Gastrocnemius medialis (tissue), 4 donors: Measurements from ENCODE around the gene TMED10. TPM values are rescaled to one million over a fixed set of nuclear protein-coding genes. Genes with fewer than 3 reads are reported as not detected.

Experiments
- ATAC-seq, 2 donors: fragments of 150-250 bp; one replicate each; pipeline ENCODE4 v1.9.1; 2016
- DNase-seq, 2 donors: peaks; one replicate each; pipeline ENCODE4 v3.0.0-alpha.2; 2019
- H3K27ac ChIP-seq, 4 donors: fragments of 200-600 bp; sonication (generic); 1 replicate in 1 of 4; 2 replicates in 3 of 4; pipeline ENCODE4 v1.5.1; 2016 to 2018; ENCODE audit warnings: mild to moderate bottlenecking in 2 of 4, moderate library complexity in 1 of 4
- H3K27me3 ChIP-seq, 3 donors: fragments of 200-600 bp; sonication (generic) in 2 of 3; 1 replicate in 1 of 3; 2 replicates in 2 of 3; pipeline versions ENCODE4 v1.5.1 to v1.6.0; 2016 to 2019; ENCODE audit warnings: mild to moderate bottlenecking in 1 of 3, moderate library complexity in 1 of 3
- H3K36me3 ChIP-seq, 2 donors: fragments of 200-600 bp; sonication (generic) in 1 of 2; one replicate each; pipeline ENCODE4 v1.5.1; 2017 to 2018
- H3K4me1 ChIP-seq, 2 donors: fragments of 200-600 bp; sonication (generic) in 1 of 2; one replicate each; pipeline ENCODE4 v1.5.1; 2016 to 2017; ENCODE audit warnings: mild to moderate bottlenecking in 2 of 2
- H3K4me3 ChIP-seq, 4 donors: fragments of 200-600 bp; sonication (generic) in 3 of 4; 1 replicate in 1 of 4; 2 replicates in 3 of 4; pipeline ENCODE4 v1.5.1; 2016 to 2019; ENCODE audit warnings: mild to moderate bottlenecking in 2 of 4
- H3K9me3 ChIP-seq, 3 donors: fragments of 200-600 bp; sonication (generic) in 2 of 3; 1 replicate in 1 of 3; 2 replicates in 2 of 3; pipeline ENCODE4 v1.5.1; 2016 to 2019
- CTCF ChIP-seq, 5 experiments: fragments of 450-650 bp in 3 of 5; fragments of 200-600 bp in 2 of 5; sonication (generic) in 2 of 5; IDR thresholded peaks in 4 of 5; conservative IDR thresholded peaks in 1 of 5; 1 replicate in 4 of 5; 2 replicates in 1 of 5; pipeline ENCODE4 v1.5.1; 2016 to 2019; ENCODE audit warnings: antibody characterized with exemption in 5 of 5, mild to moderate bottlenecking in 3 of 5, moderate library complexity in 3 of 5
- POLR2A ChIP-seq, 2 donors: fragments of 450-650 bp; IDR thresholded peaks; one replicate each; pipeline ENCODE4 v1.6.1; 2017; ENCODE audit warnings: antibody characterized with exemption in 2 of 2, mild to moderate bottlenecking in 2 of 2, moderate library complexity in 2 of 2
- in situ Hi-C, 4 donors: fragments of 200-750 bp; cut with MboI; loops; one replicate each; pipeline versions ENCODE4 v1.15.0 to v1.8.0; 2017; ENCODE audit warnings: low sequenced_read_pairs in 4 of 4
- intact Hi-C: fragments of 100-400 bp; cut with DNase I; formaldehyde crosslinking; loops from one replicate; pipeline ENCODE4 v1.15.1; 2023; ENCODE audit warnings: low total_unique reads
- total RNA-seq, 4 donors: library from RNA; depleted of rRNA; stranded (reverse); fragments of >200 nt; gene quantifications; one replicate each; pipeline versions ENCODE4 v1.1.0 to v1.2.3, GENCODE V29; 2016

The TMED10 gene
- total RNA-seq, 4 donors from 2014 or later, result 161 to 362 (median 255) TPM

- H3K36me3 ChIP-seq, result no peaks in the 10 kb centered on the region
- ATAC-seq, result no peak
- no peak for DNase-seq
- no peaks in the 10 kb centered on the region for H3K27me3 ChIP-seq
- H3K27ac ChIP-seq, result no peak overlapping the region
- in situ Hi-C loops, result no loop called here
- H3K4me3 ChIP-seq, result no peak overlapping the region
- TF ChIP-seq POLR2A (IDR thresholded peaks at IDR 0.05) (no peak), CTCF (IDR thresholded peaks at IDR 0.05 in 4 of 5, conservative IDR thresholded peaks at IDR 0.05 in 1 of 5) (no peak)
- intact Hi-C loops, result no loop called here
- no peaks in the 10 kb centered on the region for H3K9me3 ChIP-seq
- peaks cover 63 to 69% of the 10 kb centered on the region in 2 donors for H3K4me1 ChIP-seq
Measured at GRCh38 chr14:75168586-75169335, 7.7 kb downstream of the TMED10 start.

- Histone ChIP-seq H3K36me3 (no peaks in the 10 kb centered on the region), H3K9me3 (no peaks in the 10 kb centered on the region), H3K4me1 (peaks cover 51 to 55% of the 10 kb centered on the region in 2 donors), H3K4me3 (no peak overlapping the region), H3K27ac (peak overlapping the region in 2 of 4 donors; percentile 20 to 32), H3K27me3 (no peaks in the 10 kb centered on the region)
- ATAC-seq (no peak), DNase-seq (no peak)
- intact Hi-C loops (no loop called here), in situ Hi-C loops (no loop called here)
- TF ChIP-seq POLR2A (IDR thresholded peaks at IDR 0.05) (no peak), CTCF (IDR thresholded peaks at IDR 0.05 in 4 of 5, conservative IDR thresholded peaks at IDR 0.05 in 1 of 5) (no peak)
Measured at GRCh38 chr14:75167325-75167724, 9.1 kb downstream of the TMED10 start.

- Histone ChIP-seq H3K27me3 (no peaks in the 10 kb centered on the region), H3K27ac (peak overlapping the region; percentile 14 to 63 (median 54)), H3K9me3 (no peaks in the 10 kb centered on the region), H3K4me1 (peaks cover 49 to 50% of the 10 kb centered on the region in 2 donors), H3K4me3 (peak overlapping the region in 1 of 4 donors; percentile 31), H3K36me3 (no peaks in the 10 kb centered on the region)
- TF ChIP-seq CTCF (IDR thresholded peaks at IDR 0.05 in 4 of 5, conservative IDR thresholded peaks at IDR 0.05 in 1 of 5) (no peak), POLR2A (IDR thresholded peaks at IDR 0.05) (no peak)
- in situ Hi-C loops, result no loop called here
- intact Hi-C loops, result no loop called here
- ATAC-seq, result peak in 1 of 2 donors; percentile 21
- DNase-seq, result no peak
Measured at GRCh38 chr14:75165586-75166391, 10.6 kb downstream of the TMED10 start.

GRCh38 chr14:75164809-75165208, 11.6 kb downstream of the TMED10 start:
- no peaks in the 10 kb centered on the region for H3K36me3 ChIP-seq
- no peak overlapping the region for H3K27ac ChIP-seq
- intact Hi-C loops (no loop called here), in situ Hi-C loops (no loop called here)
- H3K4me1 ChIP-seq, result peaks cover 58% of the 10 kb centered on the region in 2 donors
- H3K27me3 ChIP-seq, result no peaks in the 10 kb centered on the region
- no peak overlapping the region for H3K4me3 ChIP-seq
- no peaks in the 10 kb centered on the region for H3K9me3 ChIP-seq
- ATAC-seq, result no peak
- no peak for DNase-seq
- TF ChIP-seq CTCF (IDR thresholded peaks at IDR 0.05 in 4 of 5, conservative IDR thresholded peaks at IDR 0.05 in 1 of 5) (no peak), POLR2A (IDR thresholded peaks at IDR 0.05) (no peak)
